GM12878 (cell line): ENCODE measurements around the gene TRAF3IP1. TPM values are rescaled to one million over a fixed set of nuclear protein-coding genes. Genes with fewer than 3 reads are reported as not detected.

Source experiments
- ATAC-seq: fragments of 200-7000 bp; cut with Tn5 transposase; 3 replicates; pipeline ENCODE4 v1.9.1; 2020; ENCODE audit warnings: mild to moderate bottlenecking, moderate library complexity
- BruUV-seq: library from RNA; stranded (reverse); fragments of 400-500 nt; replicated peaks from 2 replicates; lab custom pipeline; 2021; lab: Mats Ljungman, UMichigan
- CTCF ChIA-PET: fragments of 300-600 bp; sonication (Branson Sonifier 250); formaldehyde crosslinking; extraction: SDS; loops from one replicate; lab custom pipeline; 2021; ENCODE audit warnings: inconsistent platforms; lab: Yijun Ruan, JAX
- POLR2A ChIA-PET: fragments of 350-600 bp; formaldehyde crosslinking; extraction: SDS; loops from one replicate; lab custom pipeline; 2021; ENCODE audit warnings: inconsistent platforms; lab: Charles Lee
- RAD21 ChIA-PET: fragments of 300-600 bp; sonication (Branson Sonifier 250); formaldehyde crosslinking; loops from one replicate; lab custom pipeline; 2023; ENCODE audit warnings: antibody characterized with exemption; ENCODE audit not compliant: unreplicated experiment; lab: Charles Lee
- SMC1A ChIA-PET: fragments of 300-600 bp; sonication (Branson Sonifier 250); formaldehyde crosslinking; loops from one replicate; lab custom pipeline; 2023; ENCODE audit not compliant: unreplicated experiment, uncharacterized antibody; lab: Charles Lee
- DNase-seq: peaks from one replicate; pipeline ENCODE4 v3.0.0-alpha.2; 2011; ENCODE audit warnings: low read depth, low spot score
- FAIRE-seq: peaks from 3 replicates; lab custom pipeline; 2011; peaks lifted over from hg19 to GRCh38; lab: Jason Lieb, UNC
- H2AFZ ChIP-seq: 2 replicates; pipeline ENCODE4 v1.6.0; 2011; ENCODE audit warnings: low read depth, low read length, control low read depth; ENCODE audit not compliant: control insufficient read depth
- H3K27ac ChIP-seq: 2 replicates; pipeline ENCODE4 v1.5.1; 2011; ENCODE audit warnings: control low read depth; ENCODE audit not compliant: control insufficient read depth, insufficient read depth
- H3K27me3 ChIP-seq, 2 experiments: replicated peaks in 1 of 2; 2 replicates each; pipeline versions ENCODE4 v1.6.0 to v1.6.1; 2011; ENCODE audit warnings: low read length in 1 of 2; ENCODE audit not compliant: control insufficient read depth in 2 of 2, insufficient read depth in 2 of 2
- H3K36me3 ChIP-seq, 2 experiments: 2 replicates each; pipeline ENCODE4 v1.5.1; 2011; ENCODE audit warnings: low read length in 1 of 2; ENCODE audit not compliant: control insufficient read depth in 2 of 2, insufficient read depth in 2 of 2
- H3K4me1 ChIP-seq: 2 replicates; pipeline ENCODE4 v1.6.1; 2011; ENCODE audit warnings: mild to moderate bottlenecking, low read length, moderate library complexity, mixed read lengths; ENCODE audit not compliant: control insufficient read depth, insufficient read depth
- H3K4me2 ChIP-seq: 2 replicates; pipeline ENCODE4 v1.6.0; 2011; ENCODE audit warnings: control low read depth; ENCODE audit not compliant: control insufficient read depth, insufficient read depth
- H3K4me3 ChIP-seq: fragments of 200-600 bp; sonication (generic); 2 replicates; pipeline ENCODE4 v1.5.1; 2016
- H3K79me2 ChIP-seq: 2 replicates; pipeline ENCODE4 v1.6.0; 2011; ENCODE audit warnings: low read length; ENCODE audit not compliant: control insufficient read depth, insufficient read depth
- H3K9ac ChIP-seq: 2 replicates; pipeline ENCODE4 v1.8.0; 2011; ENCODE audit warnings: low read length, control low read depth, mixed read lengths; ENCODE audit not compliant: control insufficient read depth, insufficient read depth
- H3K9me3 ChIP-seq: replicated peaks from 3 replicates; pipeline ENCODE4 v1.5.1; 2011; ENCODE audit warnings: mild to moderate bottlenecking, low read length; ENCODE audit not compliant: control insufficient read depth, insufficient read depth
- H4K20me1 ChIP-seq: 2 replicates; pipeline ENCODE4 v1.6.0; 2011; ENCODE audit not compliant: control insufficient read depth, insufficient read depth
- HCFC1 ChIP-seq: fragments of 150-350 bp; IDR thresholded peaks from 2 replicates; pipeline ENCODE4 v1.6.1; 2014; ENCODE audit warnings: low read length
- HSF1 ChIP-seq: fragments of 150-350 bp; IDR thresholded peaks from 2 replicates; pipeline ENCODE4 v1.6.1; 2014; ENCODE audit warnings: mild to moderate bottlenecking, low read depth, low read length
- IRF5 ChIP-seq: fragments of 450-650 bp; IDR thresholded peaks from 2 replicates; pipeline ENCODE4 v1.6.1; 2017; ENCODE audit warnings: borderline replicate concordance
- TARDBP ChIP-seq: IDR thresholded peaks from 2 replicates; pipeline ENCODE4 v1.6.1; 2016; ENCODE audit warnings: borderline replicate concordance
- TCF3 ChIP-seq: IDR thresholded peaks from 2 replicates; pipeline ENCODE4 v1.6.1; 2012; ENCODE audit warnings: low read depth, mild to moderate bottlenecking, low read length, borderline replicate concordance; ENCODE audit not compliant: insufficient read depth
- USF2 ChIP-seq: IDR thresholded peaks from 2 replicates; pipeline ENCODE4 v1.6.1; 2011; ENCODE audit warnings: low read depth, low read length, improper control_type of control experiment, borderline replicate concordance
- WGBS: methylation state at CpG from one replicate; pipeline ENCODE4 v1.1.6; 2016; ENCODE audit warnings: low lambda C conversion rate; ENCODE audit not compliant: insufficient replicate concordance, insufficient coverage; ENCODE audit errors: missing lambda C conversion rate; 5-methylcytosine and 5-hydroxymethylcytosine counted together
- in situ Hi-C: fragments of 300-500 bp; cut with MboI; formaldehyde crosslinking; loops from 9 replicates; pipeline ENCODE4 v1.14.3; 2018; ENCODE audit warnings: mixed read lengths
- intact Hi-C: fragments of 100-400 bp; cut with micrococcal nuclease; formaldehyde crosslinking; loops from one replicate; pipeline ENCODE4 v1.14.2; 2022; ENCODE audit not compliant: unreplicated experiment
- polyA plus RNA-seq, 11 experiments: library from polyadenylated mRNA; depleted of rRNA in 4 of 11; unstranded in 6 of 11; stranded (reverse) in 5 of 11; fragments of >200 nt; fragmentation: Nextera tagmentation in 4 of 11; fragmentation: Illumina TruSeq in 1 of 11; extraction: Ambion mirVana in 4 of 11; extraction: Trizol in 1 of 11; gene quantifications; 1 replicate in 1 of 11; 2 replicates in 10 of 11; pipeline versions ENCODE4 v1.2.1 to v1.2.3, GENCODE V29; 2011 to 2016; ENCODE audit warnings: inconsistent platforms in 2 of 11, missing spikeins in 2 of 11, low read depth in 1 of 11
- total RNA-seq, 4 experiments: library from RNA; depleted of rRNA in 3 of 4; stranded (reverse); fragments of >200 nt in 3 of 4; fragmentation: Illumina TruSeq in 1 of 4; extraction: Trizol in 1 of 4; gene quantifications; 2 replicates each; pipeline versions ENCODE4 v1.2.1 to v1.2.3, GENCODE V29; 2013 to 2021

The TRAF3IP1 gene
- total and polyA plus RNA-seq, 10 of the 15 experiments (the other 5 are each of a cell fraction or from before 2014, with no cell fraction given) = 1.6 to 7.5 (median 3.6) TPM

GRCh38 chr2:238420442-238420841 lies 100.1 kb downstream of the TRAF3IP1 start:
- BruUV-seq = no TSS peak
- intact Hi-C loops = no loop called here
- Histone ChIP-seq H3K36me3 (no peaks in the 10 kb centered on the region; a peak in 1 of 4 replicates), H3K27me3 (no peaks in the 10 kb centered on the region), H3K4me2 (no peak overlapping the region), H3K9ac (no peak overlapping the region), H2AFZ (no peak overlapping the region), H4K20me1 (no peaks in the 10 kb centered on the region), H3K4me1 (no peaks in the 10 kb centered on the region), H3K4me3 (no peak overlapping the region), H3K27ac (no peak overlapping the region), H3K79me2 (no peaks in the 10 kb centered on the region), H3K9me3 (peaks cover 2% of the 10 kb centered on the region; the same call in 2 of the 3 replicates)
- ChIA-PET CTCF (no interaction called here), POLR2A (no interaction called here), RAD21 (no interaction called here), SMC1A (interaction anchor here (0.8 kb wide), 1 partner anchor 80 kb away, joined by 3 read pairs; no protein-coding TSS in a partner anchor)
- DNase-seq (no peak), FAIRE-seq (no peak), ATAC-seq (no peak)
- WGBS = 76% methylated on average over 8 of the region's 8 CpGs
- in situ Hi-C loops = no loop called here
- TF ChIP-seq USF2 (no peak), TARDBP (no peak), IRF5 (no peak), HCFC1 (no peak), TCF3 (no peak), HSF1 (no peak)
